ENCODE measurements around the gene SMARCE1.

DNA sequence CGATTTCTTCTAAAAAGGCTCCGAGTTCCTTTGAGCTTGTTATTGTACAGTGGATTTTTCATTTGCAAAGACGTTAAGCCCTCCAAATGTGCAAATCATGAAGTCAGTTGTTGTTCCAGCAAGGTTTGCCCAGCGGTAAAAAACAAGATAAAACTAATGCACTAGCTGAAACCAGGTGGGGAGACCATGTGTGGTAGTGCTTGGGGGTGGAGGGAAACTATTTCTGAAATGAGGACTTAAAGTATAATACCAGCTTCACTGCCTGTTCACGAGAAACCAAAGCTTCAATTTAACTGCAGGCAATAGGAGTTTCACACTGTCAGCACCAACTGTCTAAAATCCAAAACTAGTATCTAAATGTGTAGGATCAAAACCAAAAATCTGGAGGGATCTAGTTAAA, 22.3 kb downstream of the SMARCE1 start:
- TF ChIP-seq PHF8 (IDR thresholded peaks at IDR 0.05; ENCODE audit: borderline replicate concordance, low read length) (no peak), SMARCC2 (IDR thresholded peaks at IDR 0.05; ENCODE audit: low read depth) (no peak), KDM1A (IDR thresholded peaks at IDR 0.05) (no peak), POLR2A (conservative IDR thresholded peaks at IDR 0.05) (no peak), SAFB (IDR thresholded peaks at IDR 0.05; ENCODE audit: borderline replicate concordance, low read depth, low read length) (no peak), EP300 (IDR thresholded peaks at IDR 0.05; ENCODE audit: low read length) (no peak), RAD21 (CRISPR knock-in tag; conservative IDR thresholded peaks at IDR 0.05 in 1 of 2, IDR thresholded peaks at IDR 0.05 in 1 of 2) (no peak), KAT7 (CRISPR knock-in tag; IDR thresholded peaks at IDR 0.05; ENCODE audit: borderline replicate concordance) (no peak), MAFK (IDR thresholded peaks at IDR 0.05; ENCODE audit: low read length) (no peak)
- TF ChIP-seq, protein P1, sequence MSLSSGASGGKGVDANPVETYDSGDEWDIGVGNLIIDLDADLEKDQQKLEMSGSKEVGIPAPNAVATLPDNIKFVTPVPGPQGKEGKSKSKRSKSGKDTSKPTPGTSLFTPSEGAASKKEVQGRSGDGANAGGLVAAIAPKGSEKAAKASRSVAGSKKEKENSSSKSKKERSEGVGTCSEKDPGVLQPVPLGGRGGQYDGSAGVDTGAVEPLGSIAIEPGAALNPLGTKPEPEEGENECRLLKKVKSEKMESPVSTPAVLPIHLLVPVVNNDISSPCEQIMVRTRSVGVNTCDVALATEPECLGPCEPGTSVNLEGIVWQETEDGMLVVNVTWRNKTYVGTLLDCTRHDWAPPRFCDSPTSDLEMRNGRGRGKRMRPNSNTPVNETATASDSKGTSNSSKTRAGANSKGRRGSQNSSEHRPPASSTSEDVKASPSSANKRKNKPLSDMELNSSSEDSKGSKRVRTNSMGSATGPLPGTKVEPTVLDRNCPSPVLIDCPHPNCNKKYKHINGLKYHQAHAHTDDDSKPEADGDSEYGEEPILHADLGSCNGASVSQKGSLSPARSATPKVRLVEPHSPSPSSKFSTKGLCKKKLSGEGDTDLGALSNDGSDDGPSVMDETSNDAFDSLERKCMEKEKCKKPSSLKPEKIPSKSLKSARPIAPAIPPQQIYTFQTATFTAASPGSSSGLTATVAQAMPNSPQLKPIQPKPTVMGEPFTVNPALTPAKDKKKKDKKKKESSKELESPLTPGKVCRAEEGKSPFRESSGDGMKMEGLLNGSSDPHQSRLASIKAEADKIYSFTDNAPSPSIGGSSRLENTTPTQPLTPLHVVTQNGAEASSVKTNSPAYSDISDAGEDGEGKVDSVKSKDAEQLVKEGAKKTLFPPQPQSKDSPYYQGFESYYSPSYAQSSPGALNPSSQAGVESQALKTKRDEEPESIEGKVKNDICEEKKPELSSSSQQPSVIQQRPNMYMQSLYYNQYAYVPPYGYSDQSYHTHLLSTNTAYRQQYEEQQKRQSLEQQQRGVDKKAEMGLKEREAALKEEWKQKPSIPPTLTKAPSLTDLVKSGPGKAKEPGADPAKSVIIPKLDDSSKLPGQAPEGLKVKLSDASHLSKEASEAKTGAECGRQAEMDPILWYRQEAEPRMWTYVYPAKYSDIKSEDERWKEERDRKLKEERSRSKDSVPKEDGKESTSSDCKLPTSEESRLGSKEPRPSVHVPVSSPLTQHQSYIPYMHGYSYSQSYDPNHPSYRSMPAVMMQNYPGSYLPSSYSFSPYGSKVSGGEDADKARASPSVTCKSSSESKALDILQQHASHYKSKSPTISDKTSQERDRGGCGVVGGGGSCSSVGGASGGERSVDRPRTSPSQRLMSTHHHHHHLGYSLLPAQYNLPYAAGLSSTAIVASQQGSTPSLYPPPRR (CRISPR knock-in tag; IDR thresholded peaks at IDR 0.05; ENCODE audit: borderline replicate concordance) = no peak
- TF ChIP-seq, protein P2, sequence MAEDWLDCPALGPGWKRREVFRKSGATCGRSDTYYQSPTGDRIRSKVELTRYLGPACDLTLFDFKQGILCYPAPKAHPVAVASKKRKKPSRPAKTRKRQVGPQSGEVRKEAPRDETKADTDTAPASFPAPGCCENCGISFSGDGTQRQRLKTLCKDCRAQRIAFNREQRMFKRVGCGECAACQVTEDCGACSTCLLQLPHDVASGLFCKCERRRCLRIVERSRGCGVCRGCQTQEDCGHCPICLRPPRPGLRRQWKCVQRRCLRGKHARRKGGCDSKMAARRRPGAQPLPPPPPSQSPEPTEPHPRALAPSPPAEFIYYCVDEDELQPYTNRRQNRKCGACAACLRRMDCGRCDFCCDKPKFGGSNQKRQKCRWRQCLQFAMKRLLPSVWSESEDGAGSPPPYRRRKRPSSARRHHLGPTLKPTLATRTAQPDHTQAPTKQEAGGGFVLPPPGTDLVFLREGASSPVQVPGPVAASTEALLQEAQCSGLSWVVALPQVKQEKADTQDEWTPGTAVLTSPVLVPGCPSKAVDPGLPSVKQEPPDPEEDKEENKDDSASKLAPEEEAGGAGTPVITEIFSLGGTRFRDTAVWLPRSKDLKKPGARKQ (CRISPR knock-in tag; IDR thresholded peaks at IDR 0.05) = no peak
- TF ChIP-seq, protein P3, sequence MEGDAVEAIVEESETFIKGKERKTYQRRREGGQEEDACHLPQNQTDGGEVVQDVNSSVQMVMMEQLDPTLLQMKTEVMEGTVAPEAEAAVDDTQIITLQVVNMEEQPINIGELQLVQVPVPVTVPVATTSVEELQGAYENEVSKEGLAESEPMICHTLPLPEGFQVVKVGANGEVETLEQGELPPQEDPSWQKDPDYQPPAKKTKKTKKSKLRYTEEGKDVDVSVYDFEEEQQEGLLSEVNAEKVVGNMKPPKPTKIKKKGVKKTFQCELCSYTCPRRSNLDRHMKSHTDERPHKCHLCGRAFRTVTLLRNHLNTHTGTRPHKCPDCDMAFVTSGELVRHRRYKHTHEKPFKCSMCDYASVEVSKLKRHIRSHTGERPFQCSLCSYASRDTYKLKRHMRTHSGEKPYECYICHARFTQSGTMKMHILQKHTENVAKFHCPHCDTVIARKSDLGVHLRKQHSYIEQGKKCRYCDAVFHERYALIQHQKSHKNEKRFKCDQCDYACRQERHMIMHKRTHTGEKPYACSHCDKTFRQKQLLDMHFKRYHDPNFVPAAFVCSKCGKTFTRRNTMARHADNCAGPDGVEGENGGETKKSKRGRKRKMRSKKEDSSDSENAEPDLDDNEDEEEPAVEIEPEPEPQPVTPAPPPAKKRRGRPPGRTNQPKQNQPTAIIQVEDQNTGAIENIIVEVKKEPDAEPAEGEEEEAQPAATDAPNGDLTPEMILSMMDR (IDR thresholded peaks at IDR 0.05 in 2 of 3, conservative IDR thresholded peaks at IDR 0.05 in 1 of 3; ENCODE audit: insufficient read depth in 2 of 3, low read depth in 1 of 3, low read length in 3 of 3) = no peak
